GM15510 (cell line): ENCODE measurements around the gene CAPNS2.

ENCODE experiments used
- POLR2A ChIP-seq: IDR thresholded peaks from 3 replicates; pipeline ENCODE4 v1.6.1; 2011; ENCODE audit warnings: borderline replicate concordance; ENCODE audit not compliant: insufficient read length; ENCODE audit errors: extremely low read depth

Gene CAPNS2

GRCh38 chr16:55585631-55586030, 19.1 kb downstream of the CAPNS2 start:
- TF ChIP-seq POLR2A, result no peak

- TF ChIP-seq POLR2A, result no peak
Measured at GRCh38 chr16:55588799-55589198, 22.3 kb downstream of the CAPNS2 start.

GRCh38 chr16:55592306-55592705, 25.8 kb downstream of the CAPNS2 start:
- TF ChIP-seq POLR2A, result no peak

- no peak for TF ChIP-seq POLR2A
Measured at GRCh38 chr16:55597928-55598327, 31.4 kb downstream of the CAPNS2 start.

GRCh38 chr16:55605754-55606336, 39.4 kb downstream of the CAPNS2 start:
- TF ChIP-seq POLR2A, result no peak

GRCh38 chr16:55613613-55614335, 47.3 kb downstream of the CAPNS2 start:
- no peak for TF ChIP-seq POLR2A

- no peak for TF ChIP-seq POLR2A
Measured at GRCh38 chr16:55615071-55615470, 48.6 kb downstream of the CAPNS2 start.
